Measurements from ENCODE around the gene ANKRD55. TPM values are rescaled to one million over a fixed set of nuclear protein-coding genes. Genes with fewer than 3 reads are reported as not detected.
"Not testable (repeated sequence)": the region's sequence is repeated elsewhere in the genome, so short reads cannot be mapped to it uniquely, and the experiment has no call there.

The ANKRD55 gene
- total and polyA plus RNA-seq, 12 donors: 0.01 to 0.72 TPM; not detected in 10

DNA sequence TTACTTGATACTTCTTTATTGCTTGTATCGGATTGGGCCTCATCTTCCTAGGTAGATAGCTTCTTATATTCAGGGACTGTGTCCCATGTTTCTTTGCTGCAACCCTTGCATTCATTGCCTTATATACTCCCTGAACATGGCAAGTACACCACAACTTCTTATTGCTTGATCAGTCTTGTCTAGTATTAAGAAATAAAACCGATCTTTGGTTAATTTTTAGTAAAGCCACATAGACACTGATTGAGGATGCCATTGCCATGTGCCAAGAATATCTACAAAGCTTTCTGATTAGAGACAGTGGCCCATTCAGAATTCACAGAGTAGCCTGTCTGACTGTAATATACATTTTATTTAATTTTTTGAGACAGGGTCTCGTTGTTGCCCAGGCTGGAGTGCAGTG lies 34.7 kb upstream of the ANKRD55 start:
- intact Hi-C loops (cut with DNase I): loop anchor here in 3 of 10 donors (2.0 to 10.0 kb wide), 4 partner anchors 331 to 957 kb away; no protein-coding TSS in a partner anchor
- no peaks in the 10 kb centered on the region for H3K27me3 ChIP-seq
- WGBS, 2 donors: 93 to 98% methylated on average over 3 of the region's 3 CpGs

DNA sequence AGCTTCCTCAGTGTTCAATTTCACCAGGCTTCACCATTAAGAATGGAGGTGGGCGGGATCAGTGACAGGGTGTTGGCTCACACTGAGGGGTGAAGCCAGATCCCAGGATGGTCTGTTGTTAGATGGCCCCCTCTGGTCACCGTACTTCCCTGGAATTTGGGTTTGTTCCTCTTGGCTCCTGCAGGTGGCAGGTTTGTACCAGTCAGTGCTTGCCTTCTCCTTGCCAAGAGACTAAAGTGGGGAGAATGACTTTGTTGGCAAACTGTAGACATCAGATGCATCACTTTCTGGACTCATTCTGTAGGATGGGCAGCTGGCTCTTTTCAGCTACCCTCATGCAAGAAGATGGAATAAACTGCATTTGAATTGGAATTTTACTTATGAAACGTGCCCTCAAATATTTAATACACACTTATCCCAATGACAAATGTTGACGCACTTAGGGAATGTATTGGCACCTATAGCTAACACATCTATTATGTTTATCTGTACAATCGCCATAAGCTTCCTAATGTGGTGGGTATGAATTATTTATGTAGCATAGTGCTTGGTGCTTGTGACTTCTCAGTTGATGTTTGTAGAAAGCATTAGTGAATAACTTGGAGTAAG lies 31.4 kb upstream of the ANKRD55 start:
- no peaks in the 10 kb centered on the region for H3K36me3 ChIP-seq
- H3K4me3 ChIP-seq: no peak overlapping the region
- H3K27ac ChIP-seq: no peak overlapping the region
- H3K27me3 ChIP-seq: peaks cover 0 to 3% (median 0%) of the 10 kb centered on the region in 7 donors
- H3K9me3 ChIP-seq: no peaks in the 10 kb centered on the region
- ATAC-seq (peak in 5 of 8 donors; percentile 43 to 73 (median 68)), DNase-seq (no peak)
- 69 to 74% methylated on average over 5 of the region's 5 CpGs for WGBS, 2 donors
- H3K4me1 ChIP-seq: peaks cover 0 to 6% (median 0%) of the 10 kb centered on the region in 9 donors
- TF ChIP-seq, protein P1, sequence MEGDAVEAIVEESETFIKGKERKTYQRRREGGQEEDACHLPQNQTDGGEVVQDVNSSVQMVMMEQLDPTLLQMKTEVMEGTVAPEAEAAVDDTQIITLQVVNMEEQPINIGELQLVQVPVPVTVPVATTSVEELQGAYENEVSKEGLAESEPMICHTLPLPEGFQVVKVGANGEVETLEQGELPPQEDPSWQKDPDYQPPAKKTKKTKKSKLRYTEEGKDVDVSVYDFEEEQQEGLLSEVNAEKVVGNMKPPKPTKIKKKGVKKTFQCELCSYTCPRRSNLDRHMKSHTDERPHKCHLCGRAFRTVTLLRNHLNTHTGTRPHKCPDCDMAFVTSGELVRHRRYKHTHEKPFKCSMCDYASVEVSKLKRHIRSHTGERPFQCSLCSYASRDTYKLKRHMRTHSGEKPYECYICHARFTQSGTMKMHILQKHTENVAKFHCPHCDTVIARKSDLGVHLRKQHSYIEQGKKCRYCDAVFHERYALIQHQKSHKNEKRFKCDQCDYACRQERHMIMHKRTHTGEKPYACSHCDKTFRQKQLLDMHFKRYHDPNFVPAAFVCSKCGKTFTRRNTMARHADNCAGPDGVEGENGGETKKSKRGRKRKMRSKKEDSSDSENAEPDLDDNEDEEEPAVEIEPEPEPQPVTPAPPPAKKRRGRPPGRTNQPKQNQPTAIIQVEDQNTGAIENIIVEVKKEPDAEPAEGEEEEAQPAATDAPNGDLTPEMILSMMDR (IDR thresholded peaks at IDR 0.05): peak; percentile 29 to 70 (median 58)
- intact Hi-C loops (cut with DNase I): loop anchor here in 3 of 10 donors (2.0 to 10.0 kb wide), 4 partner anchors 330 to 960 kb away; no protein-coding TSS in a partner anchor

More for the DNA sequence above, 34.7 kb upstream of the ANKRD55 start:
- H3K4me3 ChIP-seq: no peak overlapping the region
- DNase-seq (no peak), ATAC-seq (no peak)
- no peaks in the 10 kb centered on the region for H3K9me3 ChIP-seq
- no peak overlapping the region for H3K27ac ChIP-seq
- TF ChIP-seq, protein P1 (IDR thresholded peaks at IDR 0.05): no peak
- no peaks in the 10 kb centered on the region for H3K36me3 ChIP-seq
- H3K4me1 ChIP-seq: peaks cover 0 to 21% (median 8%) of the 10 kb centered on the region in 9 donors

DNA sequence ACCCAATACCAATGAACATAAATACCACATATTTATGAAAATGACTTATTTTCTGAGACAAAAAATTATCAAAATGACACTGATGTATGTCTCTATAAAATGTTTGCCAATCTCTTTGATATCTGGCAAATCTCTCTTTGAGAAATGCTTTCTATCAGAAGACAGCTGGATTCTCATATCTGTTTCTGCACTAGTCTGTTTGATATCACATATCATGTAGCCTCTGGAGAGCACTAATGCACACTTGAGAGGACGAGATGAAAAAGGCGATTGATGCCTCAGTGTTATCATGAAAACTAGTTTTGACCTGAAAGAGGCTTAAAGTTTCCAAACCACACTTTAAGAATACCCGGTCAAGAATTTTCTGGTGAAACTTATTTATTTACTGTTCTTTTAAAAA lies 29.1 kb upstream of the ANKRD55 start:
- intact Hi-C loops (cut with DNase I): loop anchor here in 1 of 10 donors (10.0 kb wide), 2 partner anchors 327 to 963 kb away; no protein-coding TSS in a partner anchor
- no peaks in the 10 kb centered on the region for H3K36me3 ChIP-seq
- TF ChIP-seq, protein P1 (IDR thresholded peaks at IDR 0.05): no peak
- H3K9me3 ChIP-seq: no peaks in the 10 kb centered on the region
- H3K27ac ChIP-seq: no peak overlapping the region
- 81 to 82% methylated on average over 3 of the region's 3 CpGs for WGBS, 2 donors
- H3K4me3 ChIP-seq: no peak overlapping the region
- DNase-seq (no peak), ATAC-seq (no peak)
- H3K27me3 ChIP-seq: peaks cover 0 to 3% (median 0%) of the 10 kb centered on the region in 7 donors
- H3K4me1 ChIP-seq: peaks cover 0 to 8% (median 0%) of the 10 kb centered on the region in 9 donors

DNA sequence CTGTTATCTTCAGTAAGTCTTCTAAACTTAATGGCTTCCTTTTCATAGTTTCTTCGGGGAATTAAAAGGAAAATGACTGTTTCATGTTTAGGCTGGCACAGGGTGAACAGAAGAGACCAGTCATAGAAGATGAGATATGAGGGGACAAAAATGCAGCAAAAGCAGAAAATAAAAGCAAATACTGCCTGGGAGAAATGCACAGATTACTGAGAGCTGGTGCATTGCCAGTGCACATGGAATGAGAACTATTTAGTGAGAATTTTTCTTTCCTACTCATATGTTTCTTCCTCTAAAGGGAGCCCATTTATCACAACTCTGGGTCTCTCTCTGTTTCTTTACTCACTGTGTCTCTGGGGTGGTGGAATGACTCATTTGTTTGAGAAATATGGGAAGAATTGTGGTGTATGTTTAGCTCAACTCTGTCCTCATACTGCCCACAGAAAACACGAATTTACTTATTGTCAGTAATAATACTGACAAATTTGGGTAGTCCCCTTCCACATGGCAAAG lies 25.9 kb upstream of the ANKRD55 start:
- Histone ChIP-seq H3K27me3 (peaks cover 0 to 3% (median 0%) of the 10 kb centered on the region in 7 donors), H3K4me3 (no peak overlapping the region), H3K9me3 (no peaks in the 10 kb centered on the region), H3K4me1 (peaks cover 0 to 5% (median 0%) of the 10 kb centered on the region in 9 donors), H3K36me3 (no peaks in the 10 kb centered on the region), H3K27ac (peak overlapping the region in 1 of 10 donors; percentile 27)
- ATAC-seq (peak in 4 of 8 donors; percentile 38 to 91 (median 59)), DNase-seq (no peak)
- intact Hi-C loops (cut with DNase I): no loop called here
- WGBS, 2 donors: 40 to 42% methylated on average over 2 of the region's 2 CpGs
- TF ChIP-seq, protein P1 (IDR thresholded peaks at IDR 0.05): no peak

DNA sequence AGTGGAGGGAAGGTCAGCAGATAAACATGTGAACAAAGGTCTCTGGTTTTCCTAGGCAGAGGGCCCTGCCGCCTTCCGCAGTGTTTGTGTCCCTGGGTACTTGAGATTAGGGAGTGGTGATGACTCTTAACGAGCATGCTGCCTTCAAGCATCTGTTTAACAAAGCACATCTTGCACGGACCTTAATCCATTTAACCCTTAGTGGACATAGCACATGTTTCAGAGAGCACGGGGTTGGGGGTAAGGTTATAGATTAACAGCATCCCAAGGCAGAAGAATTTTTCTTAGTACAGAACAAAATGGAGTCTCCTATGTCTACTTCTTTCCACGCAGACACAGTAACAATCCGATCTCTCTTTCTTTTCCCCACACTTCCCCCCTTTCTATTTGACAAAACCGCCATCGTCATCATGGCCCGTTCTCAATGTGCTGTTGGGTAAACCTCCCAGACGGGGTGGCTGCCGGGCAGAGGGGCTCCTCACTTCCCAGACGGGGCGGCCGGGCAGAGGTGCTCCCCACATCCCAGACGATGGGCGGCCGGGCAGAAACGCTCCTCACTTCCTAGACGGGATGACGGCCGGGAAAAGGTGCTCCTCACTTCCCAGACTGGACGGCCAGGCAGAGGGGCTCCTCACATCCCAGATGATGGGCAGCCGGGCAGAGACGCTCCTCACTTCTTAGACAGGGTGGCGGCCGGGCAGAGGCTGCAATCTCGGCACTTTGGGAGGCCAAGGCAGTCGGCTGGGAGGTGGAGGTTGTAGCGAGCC lies 24.8 kb upstream of the ANKRD55 start:
- H3K27ac ChIP-seq; H3K4me3 ChIP-seq; H3K27me3 ChIP-seq; ATAC-seq; H3K4me1 ChIP-seq; H3K36me3 ChIP-seq; DNase-seq; H3K9me3 ChIP-seq; intact Hi-C loops (cut with DNase I): not testable (repeated sequence)
- 90 to 91% methylated on average over 25 to 26 of the region's 30 CpGs for WGBS, 2 donors
